ENCODE measurements around the gene KCNQ1.

KCNQ1 gene

GRCh38 chr11:2459796-2460531 lies 15.2 kb downstream of the KCNQ1 start:
- no peak for DNase-seq (ENCODE audit: low read depth in 1 of 2, low spot score in 1 of 2)

DNA sequence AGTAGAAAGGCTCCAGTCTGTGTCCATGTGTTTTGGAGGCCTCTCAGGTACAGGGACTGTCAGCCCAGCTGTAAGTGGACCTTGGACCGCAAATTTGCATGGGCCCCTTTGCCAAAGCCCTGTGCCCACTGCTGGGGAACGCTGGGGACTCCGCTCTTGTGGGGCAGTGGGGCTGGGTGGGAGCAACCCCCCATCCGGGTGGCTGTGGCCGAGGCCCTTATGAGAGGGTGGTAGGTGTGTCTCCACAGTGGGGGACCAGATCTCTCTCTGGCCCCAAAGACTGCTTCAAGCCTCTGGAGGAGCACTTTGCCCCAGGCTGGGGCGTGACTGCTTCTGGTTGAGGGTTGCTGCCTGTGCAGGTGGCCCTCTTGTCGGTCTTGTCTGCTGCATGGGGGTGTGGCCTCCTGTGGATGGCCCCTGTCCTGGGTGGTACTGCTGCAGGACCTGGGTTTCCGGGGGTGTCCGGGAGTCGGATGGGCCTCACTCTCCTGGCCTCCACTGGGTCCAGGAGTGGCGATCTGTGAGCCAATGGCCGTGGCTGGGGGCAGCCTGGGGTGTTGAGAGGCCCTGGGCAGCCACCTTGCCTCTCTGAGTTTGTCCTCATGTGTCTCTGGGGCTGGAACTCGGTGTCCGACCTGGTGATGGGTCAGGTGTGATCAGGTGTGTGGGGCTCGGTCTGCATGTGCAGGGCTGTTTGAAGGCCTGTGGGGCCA lies 15.9 kb downstream of the KCNQ1 start:
- DNase-seq (ENCODE audit: low read depth in 1 of 2, low spot score in 1 of 2): no peak

GRCh38 chr11:2461253-2461955 lies 16.6 kb downstream of the KCNQ1 start:
- DNase-seq (ENCODE audit: low read depth in 1 of 2, low spot score in 1 of 2): no peak

DNA sequence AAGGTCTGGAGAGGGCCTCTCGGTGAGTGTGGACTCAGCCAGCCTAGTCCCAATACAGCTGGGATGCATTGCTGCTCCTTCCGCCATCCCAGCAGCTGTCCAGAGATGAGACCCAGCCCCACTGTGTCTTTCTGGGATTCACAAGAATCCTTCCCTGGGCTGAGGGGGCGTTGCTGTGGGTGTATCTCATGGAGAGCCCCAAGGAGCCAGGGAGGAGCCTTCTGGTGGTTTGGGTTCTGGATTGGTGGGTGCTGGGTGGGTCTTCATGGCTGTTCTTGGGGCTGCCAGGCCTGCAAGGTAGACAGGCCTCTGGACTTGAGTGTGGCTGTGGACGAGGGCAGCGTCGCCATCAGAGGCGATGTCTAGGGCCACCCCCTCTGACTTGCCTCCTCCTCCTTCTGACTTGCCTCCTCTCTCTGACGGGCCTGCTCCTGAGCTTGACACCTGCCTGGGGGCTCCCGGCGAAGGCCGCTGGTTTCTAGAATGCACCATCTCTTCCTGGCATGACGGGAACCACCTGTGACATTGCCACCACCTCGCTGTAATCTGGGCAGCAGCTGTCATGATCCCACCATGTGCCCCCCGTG lies 17.2 kb downstream of the KCNQ1 start:
- no peak for DNase-seq (ENCODE audit: low read depth in 1 of 2, low spot score in 1 of 2)

GRCh38 chr11:2462543-2462985 lies 17.8 kb downstream of the KCNQ1 start:
- no peak for DNase-seq (ENCODE audit: low read depth in 1 of 2, low spot score in 1 of 2)

DNA sequence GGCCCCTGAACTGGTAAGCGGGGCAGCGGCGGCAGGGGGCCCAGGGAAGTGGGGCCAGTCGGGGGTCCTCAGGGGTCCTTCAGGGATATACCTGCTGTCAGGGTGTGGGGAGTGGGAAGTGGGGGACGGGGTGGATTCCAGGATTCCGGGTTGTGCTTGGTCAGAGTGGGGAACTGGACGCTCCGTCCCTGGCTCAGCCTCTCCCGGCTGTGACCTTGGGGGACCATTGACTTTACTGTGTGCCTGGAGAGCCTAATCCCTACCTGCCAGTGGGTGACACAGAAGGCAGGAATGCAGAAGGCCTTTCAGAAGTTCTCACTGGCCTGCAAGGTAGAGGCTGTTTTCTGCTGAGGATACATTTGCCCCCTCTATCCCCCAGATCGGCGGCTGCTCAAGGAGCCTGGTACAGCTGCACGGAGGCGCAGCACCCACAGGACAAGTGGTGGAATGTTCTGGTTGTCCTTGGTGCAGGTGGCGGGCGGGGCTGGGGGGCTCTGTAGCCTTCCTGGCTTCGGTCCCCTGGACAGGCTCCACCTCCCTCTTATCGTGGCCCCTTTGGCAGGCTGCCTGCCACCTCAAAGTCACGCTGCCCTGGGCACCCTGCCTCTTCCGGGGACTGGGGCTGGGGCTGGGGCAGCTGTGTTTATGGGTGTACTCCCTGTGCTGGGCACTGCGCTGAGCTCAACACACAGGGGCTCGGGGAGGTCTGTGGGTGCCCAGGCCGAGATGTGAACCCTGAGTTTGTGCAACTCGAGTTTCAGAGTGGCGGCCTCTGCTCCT lies 18.4 kb downstream of the KCNQ1 start:
- no peak for DNase-seq (ENCODE audit: low read depth in 1 of 2, low spot score in 1 of 2)

DNA sequence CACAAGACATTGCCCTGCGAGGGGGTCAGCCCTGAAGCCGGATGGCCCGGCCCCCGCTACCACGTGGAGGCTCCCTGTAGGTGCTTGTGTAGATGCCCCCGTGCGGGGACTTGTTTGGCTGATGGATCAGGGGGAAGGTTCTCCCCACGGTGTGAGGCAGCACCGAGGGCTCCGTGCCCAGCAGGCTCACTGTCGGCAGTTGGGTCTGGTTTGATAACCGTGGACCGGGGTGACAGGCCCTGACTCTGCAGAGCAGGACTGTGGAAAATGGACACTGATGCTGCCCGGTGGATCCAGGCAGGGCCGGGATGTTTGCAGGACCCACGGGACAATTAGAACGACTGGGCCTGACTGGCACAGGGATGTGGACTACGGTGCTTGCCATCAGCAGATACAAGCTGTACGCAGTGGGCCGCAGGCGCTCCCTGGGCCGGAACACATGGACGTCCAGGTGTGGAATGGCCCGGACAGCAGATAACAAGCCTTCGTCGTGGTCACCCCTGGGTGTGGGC lies 19.0 kb downstream of the KCNQ1 start:
- DNase-seq (ENCODE audit: low read depth in 1 of 2, low spot score in 1 of 2): no peak

GRCh38 chr11:2464451-2465165 lies 19.8 kb downstream of the KCNQ1 start:
- DNase-seq (ENCODE audit: low read depth in 1 of 2, low spot score in 1 of 2): no peak

DNA sequence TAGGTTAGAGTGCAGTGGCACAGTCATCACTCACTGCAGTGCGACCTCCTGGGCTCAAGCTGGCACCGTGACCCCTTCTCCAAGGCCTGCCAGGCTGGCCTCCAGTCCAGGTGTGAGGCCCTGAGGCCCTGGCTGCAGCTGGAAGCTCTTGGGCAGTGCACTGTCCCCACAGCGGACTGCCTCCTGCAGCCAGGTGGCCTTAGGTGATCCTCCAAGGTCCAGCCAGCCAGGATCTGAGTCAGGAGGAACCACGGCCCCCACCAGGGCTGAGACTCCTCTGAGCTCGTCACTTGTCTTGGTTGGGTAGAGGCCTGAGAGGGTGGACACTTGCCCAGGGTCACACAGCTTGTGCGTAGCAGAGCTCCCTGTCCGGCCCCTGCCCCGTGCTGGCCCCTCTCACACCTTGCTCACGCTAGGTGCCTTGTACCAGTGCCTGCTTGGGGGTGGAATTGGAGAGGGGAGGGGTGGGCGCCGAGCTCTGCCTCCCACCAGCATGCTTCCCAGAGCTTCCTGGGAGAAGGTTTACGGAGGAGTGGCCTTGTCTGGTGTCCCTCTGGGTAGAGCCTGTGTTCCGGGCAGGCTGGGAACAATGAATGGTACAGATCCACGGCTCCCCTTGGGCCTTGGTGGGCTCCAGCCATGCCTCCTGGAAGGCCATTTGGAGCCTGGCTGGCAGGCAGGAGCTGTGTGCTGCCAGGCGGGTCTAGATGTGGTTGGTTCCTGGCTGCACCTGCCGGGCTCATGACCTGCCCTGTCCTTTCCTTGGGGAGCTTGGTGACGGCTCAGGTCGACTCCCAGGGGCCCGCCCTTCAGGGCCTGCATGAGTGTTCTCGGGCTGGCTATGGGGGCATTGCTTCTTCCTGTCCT lies 20.6 kb downstream of the KCNQ1 start:
- no peak for DNase-seq (ENCODE audit: low read depth in 1 of 2, low spot score in 1 of 2)

DNA sequence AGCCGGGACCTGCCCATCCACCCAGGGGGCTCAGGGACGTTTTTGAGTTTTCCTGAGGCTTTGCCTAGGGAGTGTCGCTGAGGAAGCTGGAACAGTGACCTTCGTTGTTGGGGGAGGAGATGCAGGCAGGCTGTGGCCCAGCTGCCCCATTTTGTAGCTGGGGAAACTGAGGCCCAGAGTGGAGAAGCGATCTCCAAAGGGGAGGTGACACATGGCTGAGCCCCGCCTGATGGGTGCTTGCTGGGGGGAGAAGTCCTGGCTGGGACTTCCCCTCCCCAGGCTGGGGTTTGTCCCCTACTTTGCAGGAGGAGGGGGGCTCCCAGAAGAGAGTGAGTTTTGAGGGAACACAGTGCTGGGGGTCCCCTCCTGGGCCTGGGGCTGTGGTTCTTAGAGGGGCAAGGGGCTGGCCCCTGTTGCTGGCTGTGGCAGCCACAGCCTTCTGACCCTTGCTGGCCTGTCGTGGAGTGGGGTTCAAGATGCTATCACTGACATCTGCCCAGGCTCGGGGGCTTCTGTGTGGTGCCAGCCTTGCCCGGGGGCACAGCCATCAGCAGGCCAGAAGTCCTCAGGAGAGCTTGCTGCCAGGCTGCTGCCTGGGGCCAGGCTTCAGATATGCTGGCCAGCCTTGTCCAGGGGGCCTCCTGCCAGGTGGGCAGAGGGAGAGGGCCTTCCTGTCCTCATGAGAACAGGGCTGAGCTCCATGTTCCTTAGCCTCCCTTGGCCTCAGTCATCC lies 21.4 kb downstream of the KCNQ1 start:
- no peak for DNase-seq (ENCODE audit: low read depth in 1 of 2, low spot score in 1 of 2)

DNA sequence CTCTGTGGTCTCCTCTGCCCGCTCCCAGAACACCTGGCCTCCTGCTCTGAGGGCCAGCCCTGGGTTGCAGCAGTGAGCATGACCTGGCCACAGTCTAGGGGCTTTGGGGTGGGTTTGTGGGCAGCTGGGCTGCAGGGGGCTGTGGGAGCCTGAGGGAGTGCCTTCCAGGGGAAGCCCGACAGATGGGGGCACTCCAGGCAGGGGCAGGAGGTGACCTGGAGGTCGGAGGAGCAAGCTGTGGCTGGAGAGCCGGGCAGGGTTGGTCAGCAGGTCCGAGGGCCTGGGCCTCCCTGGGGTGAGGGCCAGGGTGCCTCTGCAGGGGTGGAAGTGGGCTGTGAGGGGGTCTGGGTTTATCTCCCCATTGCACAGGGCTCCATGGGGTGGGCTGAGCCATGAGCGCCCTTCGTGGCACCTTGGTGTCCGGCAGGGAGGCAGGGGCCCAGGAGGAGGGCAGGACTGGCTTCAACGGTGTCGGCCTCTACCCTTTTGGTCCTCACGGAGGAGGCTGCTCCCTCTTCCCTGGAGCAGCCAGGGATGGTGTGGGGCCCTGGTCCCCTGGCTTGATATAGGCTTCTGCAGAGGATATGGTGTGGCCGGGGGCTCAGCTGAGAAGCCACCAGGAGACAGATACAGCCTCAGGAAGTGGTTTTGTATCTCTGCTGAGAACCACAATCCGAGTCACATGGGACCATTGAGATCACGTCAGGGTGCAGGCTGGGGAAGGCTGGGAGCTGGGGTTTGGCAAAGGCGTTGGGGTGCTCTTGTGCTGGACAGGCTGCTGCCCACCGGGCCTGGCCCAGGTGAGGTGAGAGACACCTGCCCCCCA lies 22.3 kb downstream of the KCNQ1 start:
- peak in 1 of 2 donors; percentile 36 for DNase-seq (ENCODE audit: low read depth in 1 of 2, low spot score in 1 of 2)

DNA sequence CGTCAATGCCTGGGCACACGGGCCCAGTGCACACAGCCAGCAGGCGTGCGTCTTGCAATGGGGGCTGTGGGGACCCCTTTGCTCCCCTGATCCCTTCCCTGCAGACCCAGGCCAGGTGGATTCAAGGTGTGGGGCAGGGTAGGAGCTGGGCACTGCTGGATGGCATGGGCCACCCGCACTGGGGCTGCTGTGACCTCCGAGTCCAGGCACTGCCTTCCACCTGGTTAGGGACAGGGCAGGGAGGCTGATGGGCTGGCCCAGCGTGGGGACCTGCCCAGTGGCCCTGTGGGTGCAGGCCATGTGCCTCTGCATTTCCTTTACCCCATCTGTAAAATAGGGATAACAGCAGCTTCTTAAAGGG lies 22.9 kb downstream of the KCNQ1 start:
- DNase-seq (ENCODE audit: low read depth in 1 of 2, low spot score in 1 of 2): no peak

DNA sequence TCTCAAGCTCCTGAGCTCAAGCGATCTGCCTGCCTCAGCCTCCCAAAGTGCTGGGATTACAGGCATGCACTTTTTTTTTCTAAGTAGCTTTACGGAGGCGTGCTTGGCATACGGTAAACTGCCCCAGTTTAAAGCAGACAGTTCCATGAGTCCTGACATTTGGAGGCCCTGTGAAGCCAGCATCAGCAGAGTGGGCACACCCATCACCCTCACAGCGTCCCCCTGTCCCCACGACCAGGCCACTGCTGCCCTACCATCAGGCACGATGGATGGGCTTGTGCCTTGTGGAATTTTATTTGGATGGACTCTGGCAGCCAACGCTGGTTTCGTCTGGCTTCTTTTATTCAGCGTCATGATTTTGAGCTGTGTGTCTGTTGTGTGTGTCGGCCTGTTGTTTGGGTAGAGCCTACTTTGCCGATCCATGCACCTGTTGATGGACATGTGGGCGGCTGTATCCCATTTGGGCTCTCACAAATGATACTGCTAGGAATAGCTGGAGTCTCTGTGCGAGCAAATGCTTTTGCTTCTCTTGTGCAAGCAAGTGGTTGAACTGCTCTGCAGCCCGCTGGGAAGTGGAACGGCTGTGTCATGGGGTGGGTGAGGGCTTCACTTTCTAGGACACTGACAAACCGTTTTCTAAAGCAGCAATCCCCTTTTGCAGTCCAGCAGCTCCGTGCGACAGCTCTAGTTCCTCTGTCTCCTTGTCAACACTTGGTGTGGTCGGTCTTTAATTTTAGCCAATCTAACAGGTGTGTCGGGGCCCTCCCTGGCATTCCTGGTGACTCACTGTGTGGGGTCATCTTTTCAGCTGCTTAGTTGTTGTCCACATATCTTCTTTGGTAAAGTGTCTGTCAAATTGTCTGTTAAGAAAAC lies 23.8 kb downstream of the KCNQ1 start:
- no peak for DNase-seq (ENCODE audit: low read depth in 1 of 2, low spot score in 1 of 2)

DNA sequence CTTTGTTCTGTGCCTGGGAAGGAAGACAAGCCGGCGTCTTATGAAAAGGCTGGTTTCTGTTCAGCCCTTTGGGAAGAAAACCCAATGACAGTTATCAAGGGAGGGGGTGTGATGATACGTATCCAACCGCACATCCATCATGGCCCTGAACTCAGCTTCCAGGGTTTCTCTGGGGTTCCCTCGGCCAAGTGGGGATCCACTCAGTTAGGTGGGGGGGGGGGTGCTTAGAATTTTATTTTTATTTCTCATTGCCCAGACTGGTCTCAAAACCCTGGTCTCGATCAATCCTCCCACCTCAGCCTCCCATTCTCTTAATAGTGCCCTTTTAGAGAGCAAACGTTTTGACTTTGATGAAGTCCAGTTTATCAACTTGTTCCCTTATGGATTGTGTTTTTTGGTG lies 25.7 kb downstream of the KCNQ1 start:
- no peak for DNase-seq (ENCODE audit: low read depth in 1 of 2, low spot score in 1 of 2)

GRCh38 chr11:2471048-2471803 lies 26.4 kb downstream of the KCNQ1 start:
- DNase-seq (ENCODE audit: low read depth in 1 of 2, low spot score in 1 of 2): no peak

DNA sequence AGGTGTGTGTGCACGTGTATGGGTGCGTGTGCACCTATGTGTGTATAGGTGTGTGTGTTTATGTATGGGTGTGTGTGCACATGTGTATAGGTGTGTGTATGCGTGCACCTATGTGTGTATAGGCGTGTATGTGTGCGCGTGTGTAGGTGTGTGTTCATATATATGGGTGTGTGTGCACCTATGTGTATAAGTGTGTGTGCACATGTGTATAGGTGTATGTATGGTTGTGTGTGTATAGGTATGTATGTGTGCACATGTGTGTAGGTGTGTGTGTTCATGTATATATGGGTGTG lies 26.9 kb downstream of the KCNQ1 start:
- DNase-seq (ENCODE audit: low read depth in 1 of 2, low spot score in 1 of 2): no peak
